ENCODE measurements around the gene CKAP5.

CKAP5 gene

DNA sequence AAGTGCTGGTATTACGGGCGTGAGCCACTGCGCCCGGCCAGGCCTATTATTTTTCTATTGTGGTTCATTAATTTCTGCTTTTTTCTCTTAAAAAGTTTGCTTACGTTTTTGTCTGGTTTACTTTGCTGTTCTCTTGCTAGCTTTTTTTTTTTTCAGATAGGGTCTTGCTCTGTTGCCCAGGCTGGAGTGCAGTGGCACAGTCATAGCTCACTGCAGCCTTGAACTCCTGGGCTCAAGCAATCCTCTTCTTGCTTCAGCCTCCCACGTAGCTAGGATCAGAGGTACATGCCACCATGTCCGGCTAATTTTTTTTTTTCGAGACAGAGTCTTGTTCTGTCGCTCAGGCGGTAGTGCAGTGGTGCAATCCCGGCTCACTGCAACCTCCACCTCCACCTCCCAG, 108.4 kb downstream of the CKAP5 start:
- Mint-ChIP-seq H3K4me1 (no peaks in the 10 kb centered on the region), H3K27ac (no peak overlapping the region), H3K4me3 (no peak overlapping the region), H3K36me3 (peaks cover 11% of the 10 kb centered on the region), H3K27me3 (no peaks in the 10 kb centered on the region), H3K9me3 (no peaks in the 10 kb centered on the region)
- ATAC-seq (ENCODE audit: low read depth), result no peak
- DNase-seq (ENCODE audit: low spot score in 2 of 2), result no peak

DNA sequence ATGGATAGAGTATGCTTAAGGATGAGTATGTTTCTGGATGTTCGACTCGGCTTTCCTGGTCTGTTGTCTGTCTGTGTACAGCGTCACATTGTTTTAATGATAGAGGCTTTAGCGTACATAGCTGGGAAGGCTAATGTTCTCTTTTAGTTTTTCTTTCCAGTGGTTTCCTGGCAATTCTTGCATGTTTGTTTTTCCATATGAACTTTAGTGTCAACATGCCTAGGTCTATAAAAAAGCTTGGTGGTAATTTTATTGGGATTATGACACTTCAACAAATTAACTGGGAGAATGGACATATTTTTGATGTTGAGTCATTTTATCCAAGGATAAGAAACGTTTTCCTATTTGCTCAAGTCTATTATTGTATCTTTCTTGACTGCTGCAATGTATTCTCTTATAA, 109.5 kb downstream of the CKAP5 start:
- Mint-ChIP-seq H3K4me1 (no peaks in the 10 kb centered on the region), H3K36me3 (peaks cover 5% of the 10 kb centered on the region), H3K27ac (no peak overlapping the region), H3K27me3 (no peaks in the 10 kb centered on the region), H3K4me3 (no peak overlapping the region), H3K9me3 (no peaks in the 10 kb centered on the region)
- DNase-seq (ENCODE audit: low spot score in 2 of 2), result no peak
- no peak for ATAC-seq (ENCODE audit: low read depth)

DNA sequence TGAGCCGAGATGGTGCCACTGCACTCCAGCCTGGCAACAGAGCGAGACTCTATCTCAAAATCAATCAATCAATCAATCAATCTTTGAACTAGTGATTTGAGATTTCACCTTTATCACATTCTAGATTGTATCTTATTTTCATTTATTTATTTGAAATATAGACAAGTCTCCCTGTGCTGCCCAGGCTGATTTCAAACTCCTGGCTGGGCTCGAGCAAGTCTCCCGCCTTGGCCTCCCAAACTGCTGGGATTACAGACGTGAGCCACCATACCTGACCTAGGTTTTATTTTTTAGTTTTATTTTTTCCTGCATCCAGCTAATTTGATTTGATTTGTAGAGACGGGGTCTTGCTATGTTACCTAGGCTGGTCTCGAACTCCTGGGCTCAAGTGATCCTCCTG, 109.9 kb downstream of the CKAP5 start:
- Mint-ChIP-seq H3K36me3 (peaks cover 2% of the 10 kb centered on the region), H3K9me3 (no peaks in the 10 kb centered on the region), H3K4me1 (no peaks in the 10 kb centered on the region), H3K27me3 (no peaks in the 10 kb centered on the region), H3K4me3 (no peak overlapping the region), H3K27ac (no peak overlapping the region)
- no peak for DNase-seq (ENCODE audit: low spot score in 2 of 2)
- ATAC-seq (ENCODE audit: low read depth), result no peak

DNA sequence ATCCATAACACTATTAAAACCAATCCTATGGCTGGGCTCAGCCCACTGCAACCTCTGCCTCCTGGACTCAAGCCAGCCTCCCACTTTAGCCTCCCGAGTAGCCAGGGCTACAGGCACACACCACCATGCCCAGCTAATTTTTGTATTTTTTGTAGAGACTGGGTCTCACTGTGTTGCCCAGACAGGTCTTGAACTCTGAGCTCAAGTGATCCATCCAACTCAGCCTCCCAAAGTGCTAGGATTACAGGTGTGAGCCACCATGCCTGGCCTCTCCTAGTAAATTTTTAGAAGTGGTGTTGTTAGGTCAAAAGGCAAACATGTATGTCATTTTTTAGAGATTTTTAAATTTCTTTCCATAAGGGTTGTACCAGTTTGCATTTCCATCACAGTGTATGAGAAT, 112.8 kb downstream of the CKAP5 start:
- no peak for DNase-seq (ENCODE audit: low spot score in 2 of 2)
- H3K9me3 Mint-ChIP-seq, result no peaks in the 10 kb centered on the region
- H3K4me3 Mint-ChIP-seq, result no peak overlapping the region
- H3K27ac Mint-ChIP-seq, result no peak overlapping the region
- no peaks in the 10 kb centered on the region for H3K27me3 Mint-ChIP-seq
- H3K36me3 Mint-ChIP-seq, result no peaks in the 10 kb centered on the region
- ATAC-seq (ENCODE audit: low read depth), result no peak
- no peaks in the 10 kb centered on the region for H3K4me1 Mint-ChIP-seq

DNA sequence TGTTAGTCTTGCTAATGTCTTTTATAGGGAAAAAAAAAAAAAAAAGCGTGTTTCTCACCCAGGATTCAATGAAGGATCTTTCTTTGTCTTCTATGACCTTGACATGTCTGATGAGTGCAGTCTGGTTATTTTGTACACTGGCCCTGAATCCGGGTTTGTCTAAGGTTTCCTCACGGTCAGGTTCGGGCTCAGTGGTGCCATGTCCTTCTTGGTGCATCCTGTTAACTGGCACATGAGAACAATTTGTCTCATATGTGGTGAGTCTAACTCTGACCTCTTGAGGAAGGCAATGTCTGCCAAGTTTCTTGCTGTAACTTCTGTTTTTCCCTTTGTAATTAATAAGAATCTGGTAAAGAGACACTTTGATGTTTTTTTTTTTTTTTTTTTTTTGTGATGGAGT, 114.5 kb downstream of the CKAP5 start:
- H3K27ac Mint-ChIP-seq, result no peak overlapping the region
- H3K9me3 Mint-ChIP-seq, result no peaks in the 10 kb centered on the region
- no peak overlapping the region for H3K4me3 Mint-ChIP-seq
- no peaks in the 10 kb centered on the region for H3K36me3 Mint-ChIP-seq
- DNase-seq (ENCODE audit: low spot score in 2 of 2), result no peak
- no peaks in the 10 kb centered on the region for H3K27me3 Mint-ChIP-seq
- H3K4me1 Mint-ChIP-seq, result no peaks in the 10 kb centered on the region
- ATAC-seq (ENCODE audit: low read depth), result no peak

DNA sequence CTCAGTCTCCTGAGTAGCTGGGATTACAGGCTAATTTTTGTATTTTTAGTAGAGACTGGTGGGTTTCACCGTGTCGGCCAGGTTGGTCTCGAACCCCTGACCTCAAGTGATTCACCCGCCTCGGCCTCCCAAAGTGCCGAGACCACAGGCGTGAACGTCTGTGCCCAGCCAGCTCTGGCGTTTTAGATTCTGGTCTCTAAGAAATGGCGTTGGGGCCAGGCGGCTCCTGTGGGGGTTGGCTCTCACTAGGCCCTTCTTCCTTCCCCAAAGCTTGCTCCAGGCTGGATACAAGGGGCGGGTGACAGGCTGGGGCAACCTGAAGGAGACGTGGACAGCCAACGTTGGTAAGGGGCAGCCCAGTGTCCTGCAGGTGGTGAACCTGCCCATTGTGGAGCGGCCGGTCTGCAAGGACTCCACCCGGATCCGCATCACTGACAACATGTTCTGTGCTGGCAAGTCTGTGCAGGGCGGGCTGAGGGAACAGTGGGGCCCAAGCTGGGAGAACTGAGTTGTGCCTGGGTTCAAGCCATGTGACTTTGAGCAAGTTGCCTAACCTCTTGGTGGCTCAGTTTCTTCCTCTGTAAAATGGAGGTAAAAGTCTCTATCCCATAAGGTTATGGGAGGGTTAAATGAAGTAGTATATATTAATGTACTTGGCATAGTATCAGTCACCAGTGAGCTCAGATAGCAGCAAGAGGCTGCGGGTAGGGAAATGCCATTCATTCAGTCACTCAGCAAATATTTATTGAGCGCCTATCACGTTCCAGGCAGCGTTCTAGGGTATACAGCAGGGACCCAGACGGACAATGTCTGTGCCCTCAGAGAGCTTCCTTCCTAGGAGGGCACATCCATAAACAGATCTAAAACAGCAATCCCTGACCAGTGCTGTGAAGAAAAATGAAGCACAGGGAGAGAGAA, 116.7 kb downstream of the CKAP5 start:
- H3K9me3 Mint-ChIP-seq, result no peaks in the 10 kb centered on the region
- no peak overlapping the region for H3K27ac Mint-ChIP-seq
- no peak overlapping the region for H3K4me3 Mint-ChIP-seq
- DNase-seq (ENCODE audit: low spot score in 2 of 2) (no peak), ATAC-seq (ENCODE audit: low read depth) (no peak)
- H3K36me3 Mint-ChIP-seq, result no peaks in the 10 kb centered on the region
- no peaks in the 10 kb centered on the region for H3K4me1 Mint-ChIP-seq
- H3K27me3 Mint-ChIP-seq, result no peaks in the 10 kb centered on the region

DNA sequence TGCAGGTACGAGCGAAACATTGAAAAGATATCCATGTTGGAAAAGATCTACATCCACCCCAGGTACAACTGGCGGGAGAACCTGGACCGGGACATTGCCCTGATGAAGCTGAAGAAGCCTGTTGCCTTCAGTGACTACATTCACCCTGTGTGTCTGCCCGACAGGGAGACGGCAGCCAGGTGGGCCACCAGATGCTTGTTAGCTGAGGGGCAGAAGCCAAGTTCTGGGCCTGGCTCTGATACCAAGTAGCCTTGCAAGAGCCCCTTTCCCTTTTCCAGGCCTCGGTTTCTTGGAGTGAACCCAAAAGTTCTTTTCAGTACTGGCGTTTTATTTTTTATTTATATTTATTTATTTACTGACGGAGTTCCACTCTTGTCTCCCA, 117.4 kb downstream of the CKAP5 start:
- no peak overlapping the region for H3K4me3 Mint-ChIP-seq
- ATAC-seq (ENCODE audit: low read depth) (no peak), DNase-seq (ENCODE audit: low spot score in 2 of 2) (no peak)
- peaks cover 2% of the 10 kb centered on the region for H3K4me1 Mint-ChIP-seq
- no peak overlapping the region for H3K27ac Mint-ChIP-seq
- no peaks in the 10 kb centered on the region for H3K36me3 Mint-ChIP-seq
- no peaks in the 10 kb centered on the region for H3K9me3 Mint-ChIP-seq
- no peaks in the 10 kb centered on the region for H3K27me3 Mint-ChIP-seq

DNA sequence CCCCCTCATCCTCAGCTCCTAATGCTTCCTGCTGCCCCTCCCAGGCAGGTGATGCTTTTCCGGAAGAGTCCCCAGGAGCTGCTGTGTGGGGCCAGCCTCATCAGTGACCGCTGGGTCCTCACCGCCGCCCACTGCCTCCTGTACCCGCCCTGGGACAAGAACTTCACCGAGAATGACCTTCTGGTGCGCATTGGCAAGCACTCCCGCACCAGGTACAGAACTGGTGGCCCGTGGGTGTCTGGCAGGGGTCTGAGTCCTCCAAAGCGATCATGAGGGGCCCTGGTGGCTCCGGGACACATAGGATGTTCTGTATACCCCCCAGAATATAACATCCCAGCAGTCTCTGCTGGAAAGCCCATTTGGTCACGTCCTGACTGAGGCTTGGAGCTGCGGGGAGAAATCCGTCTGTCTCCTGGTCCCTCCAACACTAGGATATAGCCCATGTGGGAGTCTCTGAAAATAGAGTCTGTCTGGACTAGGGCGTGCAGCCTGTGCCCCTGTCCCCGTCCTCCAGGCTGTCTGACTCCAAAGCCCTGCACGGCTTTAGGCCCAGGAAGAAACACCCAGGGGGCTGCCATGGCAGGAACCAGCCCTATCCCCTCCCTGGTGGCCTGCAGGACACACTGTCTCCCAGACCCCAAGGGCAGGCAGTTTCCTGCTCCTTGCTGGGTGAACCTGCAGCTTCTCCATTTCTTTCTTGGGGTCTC, 118.0 kb downstream of the CKAP5 start:
- Mint-ChIP-seq H3K36me3 (no peaks in the 10 kb centered on the region), H3K27ac (no peak overlapping the region), H3K4me3 (no peak overlapping the region), H3K27me3 (no peaks in the 10 kb centered on the region), H3K9me3 (no peaks in the 10 kb centered on the region), H3K4me1 (peaks cover 2% of the 10 kb centered on the region)
- no peak for ATAC-seq (ENCODE audit: low read depth)
- DNase-seq (ENCODE audit: low spot score in 2 of 2), result no peak

DNA sequence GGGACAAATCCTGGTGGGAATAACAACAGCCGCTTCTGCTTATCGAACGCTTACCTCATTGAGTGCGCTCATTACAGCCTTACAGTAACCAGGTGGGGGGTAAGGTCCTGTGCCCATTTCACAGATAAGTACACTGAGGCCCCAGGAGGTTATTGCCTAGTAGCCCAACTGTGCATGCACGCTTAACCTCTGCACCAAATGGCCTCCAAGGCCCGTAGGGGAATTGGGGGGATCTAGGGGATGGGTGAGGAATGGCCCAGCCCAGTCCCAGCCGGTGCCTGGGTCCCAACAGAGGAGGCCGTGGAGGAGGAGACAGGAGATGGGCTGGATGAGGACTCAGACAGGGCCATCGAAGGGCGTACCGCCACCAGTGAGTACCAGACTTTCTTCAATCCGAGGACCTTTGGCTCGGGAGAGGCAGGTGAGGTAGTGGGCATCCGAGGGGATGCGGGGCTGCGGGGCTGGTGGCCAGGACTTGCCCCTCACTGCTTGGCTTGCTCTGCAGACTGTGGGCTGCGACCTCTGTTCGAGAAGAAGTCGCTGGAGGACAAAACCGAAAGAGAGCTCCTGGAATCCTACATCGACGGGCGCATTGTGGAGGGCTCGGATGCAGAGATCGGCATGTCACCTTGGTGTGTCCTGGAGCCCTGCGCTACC, 119.7 kb downstream of the CKAP5 start:
- peaks cover 1% of the 10 kb centered on the region for H3K27me3 Mint-ChIP-seq
- DNase-seq (ENCODE audit: low spot score in 2 of 2) (no peak), ATAC-seq (ENCODE audit: low read depth) (no peak)
- H3K9me3 Mint-ChIP-seq, result no peaks in the 10 kb centered on the region
- H3K4me1 Mint-ChIP-seq, result peaks cover 2% of the 10 kb centered on the region
- no peak overlapping the region for H3K27ac Mint-ChIP-seq
- H3K4me3 Mint-ChIP-seq, result no peak overlapping the region
- no peaks in the 10 kb centered on the region for H3K36me3 Mint-ChIP-seq

DNA sequence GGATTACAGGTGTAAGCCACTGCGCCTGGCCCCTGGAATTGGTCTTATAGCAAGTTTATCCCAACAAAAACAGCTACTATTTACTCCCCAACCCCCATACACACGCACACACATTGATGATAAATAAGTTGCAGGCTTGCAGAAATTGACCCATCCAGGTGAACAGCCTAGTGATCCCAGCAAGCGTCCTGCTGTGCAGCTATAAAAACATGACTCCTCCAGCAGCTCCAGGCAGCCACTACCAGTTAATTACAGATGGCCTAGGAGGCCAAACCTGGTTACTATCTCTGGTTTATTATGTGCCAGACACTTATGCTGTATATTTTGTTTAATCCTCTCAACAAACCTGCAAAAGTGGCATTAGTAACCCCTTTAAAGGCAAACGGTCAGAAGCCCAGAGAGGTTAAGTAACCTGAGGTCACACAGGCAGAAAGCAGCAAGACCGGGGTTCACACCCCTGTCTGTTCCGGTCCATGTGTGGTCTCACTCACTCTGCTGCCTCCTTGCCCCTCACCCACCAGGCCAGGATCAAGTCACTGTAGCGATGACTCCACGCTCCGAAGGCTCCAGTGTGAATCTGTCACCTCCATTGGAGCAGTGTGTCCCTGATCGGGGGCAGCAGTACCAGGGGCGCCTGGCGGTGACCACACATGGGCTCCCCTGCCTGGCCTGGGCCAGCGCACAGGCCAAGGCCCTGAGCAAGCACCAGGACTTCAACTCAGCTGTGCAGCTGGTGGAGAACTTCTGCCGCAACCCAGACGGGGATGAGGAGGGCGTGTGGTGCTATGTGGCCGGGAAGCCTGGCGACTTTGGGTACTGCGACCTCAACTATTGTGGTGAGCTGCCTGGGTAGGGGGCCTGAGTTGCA, 120.5 kb downstream of the CKAP5 start:
- peaks cover 1% of the 10 kb centered on the region for H3K27me3 Mint-ChIP-seq
- no peaks in the 10 kb centered on the region for H3K9me3 Mint-ChIP-seq
- ATAC-seq (ENCODE audit: low read depth), result no peak
- H3K27ac Mint-ChIP-seq, result no peak overlapping the region
- H3K4me3 Mint-ChIP-seq, result no peak overlapping the region
- DNase-seq (ENCODE audit: low spot score in 2 of 2), result no peak
- H3K36me3 Mint-ChIP-seq, result no peaks in the 10 kb centered on the region
- H3K4me1 Mint-ChIP-seq, result peaks cover 2% of the 10 kb centered on the region

DNA sequence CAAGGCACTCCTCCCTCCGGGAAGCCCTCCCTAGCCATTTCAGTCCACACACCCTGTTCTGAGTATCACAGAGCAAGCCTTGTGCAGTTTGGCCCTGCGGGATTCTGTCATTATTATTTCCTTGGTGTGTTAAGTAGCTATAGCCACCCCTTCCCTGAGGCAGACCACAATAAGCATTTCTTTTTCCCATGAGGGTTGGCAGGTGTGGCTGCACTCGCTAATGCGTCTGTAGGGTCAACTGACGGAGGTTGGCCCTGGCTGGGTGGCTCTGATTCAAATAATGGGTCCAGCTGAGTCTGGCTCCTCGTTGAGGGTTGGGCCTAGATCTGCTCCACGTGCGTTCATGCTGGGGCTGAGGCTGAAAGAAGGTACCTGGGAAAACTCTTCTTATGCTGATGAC, 122.0 kb downstream of the CKAP5 start:
- Mint-ChIP-seq H3K4me1 (peaks cover 2% of the 10 kb centered on the region), H3K9me3 (no peaks in the 10 kb centered on the region), H3K36me3 (no peaks in the 10 kb centered on the region), H3K27me3 (peaks cover 1% of the 10 kb centered on the region), H3K27ac (no peak overlapping the region), H3K4me3 (no peak overlapping the region)
- ATAC-seq (ENCODE audit: low read depth) (no peak), DNase-seq (ENCODE audit: low spot score in 2 of 2) (no peak)

DNA sequence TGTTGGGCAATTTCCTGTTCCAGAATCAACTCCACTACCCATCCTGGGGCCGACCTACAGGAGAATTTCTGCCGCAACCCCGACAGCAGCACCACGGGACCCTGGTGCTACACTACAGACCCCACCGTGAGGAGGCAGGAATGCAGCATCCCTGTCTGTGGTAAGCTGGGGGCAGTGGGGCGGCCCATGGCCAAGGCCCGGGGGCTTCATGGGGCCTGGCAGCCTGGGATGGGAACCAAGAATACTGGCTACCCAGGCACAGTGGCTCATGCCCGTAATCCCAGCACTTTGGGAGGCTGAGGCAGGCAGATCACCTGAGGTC, 122.8 kb downstream of the CKAP5 start:
- H3K27me3 Mint-ChIP-seq, result peaks cover 1% of the 10 kb centered on the region
- peaks cover 2% of the 10 kb centered on the region for H3K4me1 Mint-ChIP-seq
- H3K4me3 Mint-ChIP-seq, result no peak overlapping the region
- H3K9me3 Mint-ChIP-seq, result no peaks in the 10 kb centered on the region
- no peaks in the 10 kb centered on the region for H3K36me3 Mint-ChIP-seq
- H3K27ac Mint-ChIP-seq, result no peak overlapping the region
- DNase-seq (ENCODE audit: low spot score in 2 of 2) (no peak), ATAC-seq (ENCODE audit: low read depth) (no peak)

DNA sequence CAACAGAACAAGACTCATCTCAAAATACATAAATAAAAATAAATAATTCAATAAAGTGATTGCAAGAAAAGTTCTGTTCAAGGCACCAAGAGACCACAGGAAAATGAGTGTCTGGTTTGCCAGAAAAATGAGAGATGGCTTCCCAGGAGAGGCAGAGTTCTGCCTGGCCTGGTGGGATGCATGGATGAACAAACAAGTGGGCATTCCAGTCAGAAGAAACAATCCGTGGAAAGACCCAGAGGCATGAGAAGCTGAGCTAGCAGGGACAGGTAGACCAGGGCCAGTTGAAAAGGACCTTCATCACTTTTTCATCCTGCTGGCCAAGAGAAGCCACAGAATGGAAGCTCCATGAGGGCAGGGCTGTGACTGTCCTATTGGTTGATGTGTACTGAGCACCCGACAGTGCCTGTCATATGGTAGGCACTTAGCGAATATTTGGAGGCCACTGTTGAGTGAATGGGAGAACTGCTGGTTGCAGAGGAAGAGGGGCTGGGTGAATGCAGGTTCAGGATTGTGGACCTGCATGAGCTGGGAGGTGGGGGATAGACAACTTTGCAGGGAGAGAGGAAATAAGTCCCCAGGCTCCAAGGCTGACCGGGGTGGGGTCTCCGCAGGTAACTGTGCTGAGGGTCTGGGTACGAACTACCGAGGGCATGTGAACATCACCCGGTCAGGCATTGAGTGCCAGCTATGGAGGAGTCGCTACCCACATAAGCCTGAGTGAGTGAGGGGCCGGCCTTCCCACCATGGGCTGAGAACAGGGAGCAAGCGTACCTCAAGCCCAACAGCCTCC, 123.3 kb downstream of the CKAP5 start:
- DNase-seq (ENCODE audit: low spot score in 2 of 2) (no peak), ATAC-seq (ENCODE audit: low read depth) (no peak)
- Mint-ChIP-seq H3K27ac (no peak overlapping the region), H3K4me3 (no peak overlapping the region), H3K27me3 (peaks cover 1% of the 10 kb centered on the region), H3K4me1 (peaks cover 2% of the 10 kb centered on the region), H3K9me3 (no peaks in the 10 kb centered on the region), H3K36me3 (no peaks in the 10 kb centered on the region)
